A549 (cell line): Measurements from ENCODE around the gene KIF7. TPM values are rescaled to one million over a fixed set of nuclear protein-coding genes. Genes with fewer than 3 reads are reported as not detected.

Experiments used
- ATAC-seq, 2 experiments: fragments of 200-7000 bp in 1 of 2; fragments of >200 bp in 1 of 2; cut with Nextera tagmentation in 1 of 2; cut with Tn5 transposase in 1 of 2; 3 replicates each; pipeline versions ENCODE4 v1.8.0 to v1.9.1; 2018 to 2020; ENCODE audit warnings: mild to moderate bottlenecking in 1 of 2, moderate library complexity in 1 of 2
- CTCF ChIA-PET: fragments of 300-600 bp; sonication (Branson Sonifier 250); formaldehyde crosslinking; extraction: SDS; loops from one replicate; lab custom pipeline; 2021; ENCODE audit warnings: antibody characterized with exemption, inconsistent platforms; lab: Yijun Ruan, JAX
- POLR2A ChIA-PET: fragments of 350-600 bp; formaldehyde crosslinking; extraction: SDS; loops from one replicate; lab custom pipeline; 2021; ENCODE audit warnings: antibody characterized with exemption, inconsistent platforms; lab: Yijun Ruan, JAX
- DNase-seq, 2 experiments: peaks; one replicate each; pipeline versions ENCODE4 v3.0.0 to v3.0.0-alpha.2; 2011 to 2016; ENCODE audit warnings: low read depth in 1 of 2, low spot score in 1 of 2
- FAIRE-seq: peaks from 2 replicates; lab custom pipeline; 2011; peaks lifted over from hg19 to GRCh38; lab: Jason Lieb, UNC
- H3K27ac ChIP-seq, 2 experiments: fragments of >200 bp; sonication (Bioruptor Twin); formaldehyde crosslinking; 3 replicates each; pipeline ENCODE4 v1.5.1; 2016 to 2017
- H3K4me1 ChIP-seq: fragments of >200 bp; sonication (Bioruptor Twin); formaldehyde crosslinking; 3 replicates; pipeline ENCODE4 v1.6.1; 2016
- H3K4me2 ChIP-seq: fragments of >200 bp; sonication (Bioruptor Twin); formaldehyde crosslinking; 3 replicates; pipeline ENCODE4 v1.6.1; 2016
- H3K4me3 ChIP-seq: fragments of >200 bp; sonication (Bioruptor Twin); formaldehyde crosslinking; 3 replicates; pipeline ENCODE4 v1.5.1; 2016
- H3K9me3 ChIP-seq: fragments of >200 bp; sonication (Bioruptor Twin); formaldehyde crosslinking; 3 replicates; pipeline ENCODE4 v1.6.1; 2016
- ATOH8 ChIP-seq: fragments of 250-450 bp; sonication (Bioruptor Pico); IDR thresholded peaks from 2 replicates; pipeline ENCODE4 v1.5.0; 2020; ENCODE audit warnings: low read depth, mild to moderate bottlenecking, moderate library complexity
- BCL3 ChIP-seq: fragments of >200 bp; sonication (Bioruptor Twin); formaldehyde crosslinking; IDR thresholded peaks from 3 replicates; pipeline ENCODE4 v1.6.1; 2016
- CBX2 ChIP-seq: fragments of 200-600 bp; sonication (generic); IDR thresholded peaks from 2 replicates; pipeline ENCODE4 v1.6.1; 2016; ENCODE audit warnings: low read depth, mild to moderate bottlenecking, borderline replicate concordance
- CEBPB ChIP-seq, 2 experiments: fragments of >200 bp in 1 of 2; sonication (Bioruptor Twin) in 1 of 2; formaldehyde crosslinking in 1 of 2; IDR thresholded peaks; 2 replicates each; pipeline ENCODE4 v1.6.1; 2012 to 2016
- CHD4 ChIP-seq: fragments of 200-600 bp; sonication (generic); IDR thresholded peaks from 2 replicates; pipeline ENCODE4 v1.6.1; 2016; ENCODE audit warnings: antibody characterized with exemption, mild to moderate bottlenecking, borderline replicate concordance
- EHMT2 ChIP-seq: fragments of 200-600 bp; sonication (generic); IDR thresholded peaks from 2 replicates; pipeline ENCODE4 v1.6.1; 2016; ENCODE audit warnings: antibody characterized with exemption, low read depth, mild to moderate bottlenecking, moderate library complexity
- EP300 ChIP-seq, 2 experiments: fragments of >200 bp; sonication (Bioruptor Twin); formaldehyde crosslinking; IDR thresholded peaks; 2 replicates in 1 of 2; 3 replicates in 1 of 2; pipeline ENCODE4 v1.6.1; 2016 to 2017
- FOSB ChIP-seq: fragments of 250-450 bp; sonication (Bioruptor Pico); IDR thresholded peaks from 2 replicates; pipeline ENCODE4 v1.5.0; 2020; ENCODE audit warnings: mild to moderate bottlenecking, moderate library complexity
- FOSL2 ChIP-seq, 2 experiments: fragments of 450-650 bp in 1 of 2; fragments of >200 bp in 1 of 2; sonication (Bioruptor Twin) in 1 of 2; formaldehyde crosslinking; IDR thresholded peaks; 2 replicates each; pipeline versions ENCODE4 v1.5.0 to v1.6.1; 2016 to 2020; ENCODE audit warnings: mild to moderate bottlenecking in 1 of 2, moderate library complexity in 1 of 2
- MYC ChIP-seq: IDR thresholded peaks from 2 replicates; pipeline ENCODE4 v1.6.1; 2012; ENCODE audit warnings: mild to moderate bottlenecking, inconsistent platforms, low read length, improper control_type of control experiment, borderline replicate concordance
- NFE2L2 ChIP-seq: fragments of 150-350 bp; conservative IDR thresholded peaks from 2 replicates; pipeline ENCODE4 v1.6.1; 2014; ENCODE audit warnings: low read length
- NPAS2 ChIP-seq: fragments of 250-450 bp; sonication (Bioruptor Pico); IDR thresholded peaks from 2 replicates; pipeline ENCODE4 v1.8.0; 2022; ENCODE audit warnings: mild to moderate bottlenecking, moderate library complexity, borderline replicate concordance
- PBX3 ChIP-seq: IDR thresholded peaks from 2 replicates; pipeline ENCODE4 v1.6.1; 2012
- POLR2AphosphoS2 ChIP-seq: conservative IDR thresholded peaks from 2 replicates; pipeline ENCODE4 v1.6.1; 2012; ENCODE audit warnings: low read length, improper control_type of control experiment, inconsistent platforms
- RAD21 ChIP-seq, 2 experiments: fragments of >200 bp in 1 of 2; sonication (Bioruptor Twin) in 1 of 2; formaldehyde crosslinking in 1 of 2; IDR thresholded peaks in 1 of 2; conservative IDR thresholded peaks in 1 of 2; 2 replicates in 1 of 2; 3 replicates in 1 of 2; pipeline ENCODE4 v1.6.1; 2012 to 2018; ENCODE audit warnings: inconsistent platforms in 1 of 2
- RCOR1 ChIP-seq: fragments of 150-350 bp; IDR thresholded peaks from 2 replicates; pipeline ENCODE4 v1.6.1; 2014; ENCODE audit warnings: antibody characterized with exemption, low read length, low read depth
- SREBF2 ChIP-seq: fragments of 450-650 bp; IDR thresholded peaks from 2 replicates; pipeline ENCODE4 v1.6.1; 2014; ENCODE audit warnings: mild to moderate bottlenecking, moderate library complexity
- ZFP36 ChIP-seq: fragments of 450-650 bp; IDR thresholded peaks from 2 replicates; pipeline ENCODE4 v1.6.1; 2014; ENCODE audit warnings: borderline replicate concordance; ENCODE audit not compliant: partially characterized antibody
- ZSCAN20 ChIP-seq: fragments of 250-450 bp; sonication (Bioruptor Pico); IDR thresholded peaks from 2 replicates; pipeline ENCODE4 v1.8.0; 2022; ENCODE audit warnings: mild to moderate bottlenecking, moderate library complexity
- WGBS: methylation state at CpG from one replicate; pipeline ENCODE4 v1.1.6; 2017; ENCODE audit errors: missing lambda C conversion rate; 5-methylcytosine and 5-hydroxymethylcytosine counted together
- polyA plus RNA-seq, 4 experiments: library from polyadenylated mRNA; depleted of rRNA in 3 of 4; stranded (reverse); fragments of >200 nt; fragmentation: RNase III in 1 of 4; extraction: RNeasy Plus Mini Kit Qiagen cat#74134 plus additional on column Dnase treatment in 1 of 4; gene quantifications; 2 replicates in 3 of 4; 3 replicates in 1 of 4; pipeline ENCODE4 v1.2.3, GENCODE V29; 2011 to 2017
- TF ChIP-seq, protein P1 (sequence below): fragments of >200 bp; sonication (Bioruptor Twin); formaldehyde crosslinking; IDR thresholded peaks from 2 replicates; pipeline ENCODE4 v1.6.1; 2016
- TF ChIP-seq, protein P2 (sequence below): fragments of 150-350 bp; IDR thresholded peaks from 2 replicates; pipeline ENCODE4 v1.6.1; 2014; ENCODE audit warnings: low read depth, mild to moderate bottlenecking, low read length
- TF ChIP-seq, protein P3 (sequence below): fragments of >200 bp; sonication (Bioruptor Twin); formaldehyde crosslinking; IDR thresholded peaks from 3 replicates; pipeline ENCODE4 v1.5.1; 2016

The KIF7 gene
- polyA plus RNA-seq, 2 of the 4 experiments (the other 2 are of a cell fraction), result 2.2 to 4.1 TPM

GRCh38 chr15:89628806-89629715 is 26.2 kb downstream of the KIF7 start:
- POLR2A ChIA-PET, result no interaction called here
- DNase-seq, result no peak
- no peaks in the 10 kb centered on the region for H3K4me1 ChIP-seq
- TF ChIP-seq BCL3 (no peak), NFE2L2 (no peak), CBX2 (no peak), POLR2AphosphoS2 (no peak), MYC (no peak), SREBF2 (no peak)
- TF ChIP-seq, all 56 proteins: peak for 0
- Histone ChIP-seq H3K27ac (no peak overlapping the region), H3K4me2 (no peak overlapping the region), H3K4me3 (no peak overlapping the region), H3K9me3 (peaks cover 39% of the 10 kb centered on the region)
- ATAC-seq, result no peak
- CTCF ChIA-PET, result interaction anchor here (0.9 to 6.6 kb wide), 3 partner anchors 18 to 271 kb away, joined by 3 to 43 read pairs (median 4); no protein-coding TSS in a partner anchor
- WGBS, result 95% methylated on average over 21 of the region's 30 CpGs
- FAIRE-seq, result no peak

DNA sequence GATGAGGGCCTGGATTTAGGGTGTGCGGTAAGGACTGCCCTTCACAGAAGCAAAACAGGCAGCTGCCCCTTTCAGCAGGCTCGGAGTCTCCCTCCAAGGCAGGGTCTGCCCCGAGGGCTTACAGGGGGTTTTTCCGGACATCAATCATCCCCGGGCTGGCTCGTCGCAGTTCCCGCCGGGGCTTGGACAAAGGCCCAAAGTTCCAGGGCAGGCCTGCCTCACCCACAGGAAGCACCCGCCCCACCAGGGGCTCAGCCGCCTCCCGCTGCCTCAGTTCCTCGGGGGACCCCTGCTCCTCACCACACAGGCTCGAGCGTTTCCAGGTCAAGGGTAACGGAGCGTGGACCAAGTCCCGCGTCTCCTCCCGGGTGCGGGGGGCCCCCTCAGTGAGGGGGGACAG is 27.0 kb downstream of the KIF7 start:
- ChIA-PET POLR2A (no interaction called here), CTCF (interaction anchor here (0.5 to 6.6 kb wide), 4 partner anchors 19 to 270 kb away, joined by 3 to 43 read pairs (median 4); no protein-coding TSS in a partner anchor)
- Histone ChIP-seq H3K4me2 (no peak overlapping the region), H3K4me3 (no peak overlapping the region), H3K9me3 (peaks cover 32% of the 10 kb centered on the region), H3K4me1 (no peaks in the 10 kb centered on the region), H3K27ac (no peak overlapping the region)
- TF ChIP-seq NPAS2 (CRISPR knock-in tag) (no peak), CEBPB (IDR thresholded peaks at IDR 0.05) (no peak), EP300 (IDR thresholded peaks at IDR 0.05) (no peak)
- 90% methylated on average over 21 of the region's 21 CpGs for WGBS
- FAIRE-seq (no peak), ATAC-seq (no peak), DNase-seq (no peak)

DNA sequence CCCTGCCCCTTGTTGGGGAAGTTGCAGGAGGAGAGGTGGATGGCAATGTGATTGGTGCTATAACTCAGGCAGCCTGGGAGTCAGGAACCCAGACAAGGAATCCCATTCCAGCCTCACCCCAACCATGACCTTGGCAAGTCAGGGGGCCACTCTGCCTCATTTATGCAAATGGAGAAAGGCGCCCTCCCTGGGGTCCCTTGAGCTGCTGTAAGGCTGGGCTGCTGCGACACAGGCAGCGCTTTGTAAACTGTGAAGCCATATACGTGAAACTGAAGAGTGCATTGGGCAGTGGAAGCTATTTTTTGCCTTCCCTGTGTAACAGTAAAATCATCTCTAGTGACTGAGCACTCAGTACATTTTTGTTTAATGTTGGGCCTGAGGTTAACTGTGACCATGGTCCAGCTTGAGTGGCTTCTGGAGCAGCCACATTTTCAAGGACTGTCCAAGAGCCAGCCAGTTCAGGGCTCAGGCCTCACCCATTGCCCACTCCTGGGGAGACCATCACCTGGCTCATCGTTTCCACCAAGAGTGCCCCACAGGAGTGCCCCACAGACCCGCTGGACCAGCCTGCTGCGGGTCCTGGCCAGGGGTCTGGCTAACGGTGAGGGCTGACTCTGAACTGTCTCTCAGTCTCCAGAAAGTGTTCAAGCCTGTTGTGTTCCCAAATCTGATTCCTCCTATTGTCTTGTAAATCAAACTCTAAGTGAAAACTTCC is 27.9 kb downstream of the KIF7 start:
- ATAC-seq, result no peak
- ChIA-PET POLR2A (no interaction called here), CTCF (no interaction called here)
- FAIRE-seq, result no peak
- H3K27ac ChIP-seq, result no peak overlapping the region
- DNase-seq, result no peak
- H3K4me2 ChIP-seq, result no peak overlapping the region
- H3K4me1 ChIP-seq, result no peaks in the 10 kb centered on the region
- WGBS, result 87% methylated on average over 8 of the region's 8 CpGs
- no peak overlapping the region for H3K4me3 ChIP-seq
- peaks cover 23% of the 10 kb centered on the region for H3K9me3 ChIP-seq
- TF ChIP-seq, protein P1, sequence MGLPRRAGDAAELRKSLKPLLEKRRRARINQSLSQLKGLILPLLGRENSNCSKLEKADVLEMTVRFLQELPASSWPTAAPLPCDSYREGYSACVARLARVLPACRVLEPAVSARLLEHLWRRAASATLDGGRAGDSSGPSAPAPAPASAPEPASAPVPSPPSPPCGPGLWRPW, result no peak
- TF ChIP-seq EHMT2 (no peak), CHD4 (no peak), FOSB (no peak), ZFP36 (no peak), SREBF2 (no peak), RCOR1 (no peak), ZSCAN20 (CRISPR knock-in tag) (no peak), POLR2AphosphoS2 (no peak), PBX3 (no peak), ATOH8 (CRISPR knock-in tag) (no peak), RAD21 (conservative IDR thresholded peaks at IDR 0.05 in 1 of 2, IDR thresholded peaks at IDR 0.05 in 1 of 2) (no peak), FOSL2 (IDR thresholded peaks at IDR 0.05) (no peak), FOSL2 (CRISPR knock-in tag; IDR thresholded peaks at IDR 0.05) (no peak)
- TF ChIP-seq, protein P2, sequence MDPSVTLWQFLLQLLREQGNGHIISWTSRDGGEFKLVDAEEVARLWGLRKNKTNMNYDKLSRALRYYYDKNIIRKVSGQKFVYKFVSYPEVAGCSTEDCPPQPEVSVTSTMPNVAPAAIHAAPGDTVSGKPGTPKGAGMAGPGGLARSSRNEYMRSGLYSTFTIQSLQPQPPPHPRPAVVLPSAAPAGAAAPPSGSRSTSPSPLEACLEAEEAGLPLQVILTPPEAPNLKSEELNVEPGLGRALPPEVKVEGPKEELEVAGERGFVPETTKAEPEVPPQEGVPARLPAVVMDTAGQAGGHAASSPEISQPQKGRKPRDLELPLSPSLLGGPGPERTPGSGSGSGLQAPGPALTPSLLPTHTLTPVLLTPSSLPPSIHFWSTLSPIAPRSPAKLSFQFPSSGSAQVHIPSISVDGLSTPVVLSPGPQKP, result no peak
- TF ChIP-seq, protein P3, sequence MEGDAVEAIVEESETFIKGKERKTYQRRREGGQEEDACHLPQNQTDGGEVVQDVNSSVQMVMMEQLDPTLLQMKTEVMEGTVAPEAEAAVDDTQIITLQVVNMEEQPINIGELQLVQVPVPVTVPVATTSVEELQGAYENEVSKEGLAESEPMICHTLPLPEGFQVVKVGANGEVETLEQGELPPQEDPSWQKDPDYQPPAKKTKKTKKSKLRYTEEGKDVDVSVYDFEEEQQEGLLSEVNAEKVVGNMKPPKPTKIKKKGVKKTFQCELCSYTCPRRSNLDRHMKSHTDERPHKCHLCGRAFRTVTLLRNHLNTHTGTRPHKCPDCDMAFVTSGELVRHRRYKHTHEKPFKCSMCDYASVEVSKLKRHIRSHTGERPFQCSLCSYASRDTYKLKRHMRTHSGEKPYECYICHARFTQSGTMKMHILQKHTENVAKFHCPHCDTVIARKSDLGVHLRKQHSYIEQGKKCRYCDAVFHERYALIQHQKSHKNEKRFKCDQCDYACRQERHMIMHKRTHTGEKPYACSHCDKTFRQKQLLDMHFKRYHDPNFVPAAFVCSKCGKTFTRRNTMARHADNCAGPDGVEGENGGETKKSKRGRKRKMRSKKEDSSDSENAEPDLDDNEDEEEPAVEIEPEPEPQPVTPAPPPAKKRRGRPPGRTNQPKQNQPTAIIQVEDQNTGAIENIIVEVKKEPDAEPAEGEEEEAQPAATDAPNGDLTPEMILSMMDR, result no peak
